ENCODE results near the gene ADGRB3. TPM values are rescaled to one million over a fixed set of nuclear protein-coding genes. Genes with fewer than 3 reads are reported as not detected.

The ADGRB3 gene
- total RNA-seq, 1 donor from 2014 or later = 2.4 TPM

DNA sequence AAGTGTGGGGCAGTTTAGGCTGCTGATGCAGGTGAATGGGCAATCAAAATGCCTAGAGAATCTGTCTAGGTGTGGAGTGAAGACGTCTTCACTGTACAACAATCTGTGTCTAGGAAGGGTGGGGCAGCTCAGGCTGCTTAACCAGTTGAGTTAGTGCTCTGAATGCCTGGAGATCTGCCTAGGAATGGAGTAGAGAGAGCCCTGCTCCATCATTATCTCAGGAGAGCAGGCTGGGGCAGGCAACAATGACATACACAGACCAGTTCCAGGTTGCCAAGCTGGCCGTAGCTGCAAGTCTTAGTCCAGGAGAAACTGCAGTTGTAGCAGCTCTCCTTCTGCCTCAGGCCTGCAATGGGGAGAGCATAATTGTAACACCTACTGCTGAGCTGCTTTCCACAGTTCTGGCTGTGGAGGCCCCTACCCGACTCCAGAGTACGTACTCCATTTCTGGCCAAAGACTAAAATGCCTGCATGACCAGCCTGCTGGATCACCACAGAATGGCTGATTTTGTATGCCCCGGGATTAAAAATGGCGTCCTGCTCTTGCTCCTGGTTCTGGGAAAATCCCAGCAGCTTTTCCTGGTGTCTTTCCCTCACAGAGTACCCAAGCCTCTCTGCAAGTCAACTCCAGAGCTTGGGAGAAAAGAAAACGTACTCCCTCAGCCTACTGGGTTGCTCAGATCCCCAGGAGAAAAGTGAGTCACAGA, 545.4 kb downstream of the ADGRB3 start:
- no peak for DNase-seq (ENCODE audit: low spot score)
- H3K4me3 Mint-ChIP-seq (ENCODE audit: unreplicated experiment) = no peak overlapping the region
- TF ChIP-seq, protein P1, sequence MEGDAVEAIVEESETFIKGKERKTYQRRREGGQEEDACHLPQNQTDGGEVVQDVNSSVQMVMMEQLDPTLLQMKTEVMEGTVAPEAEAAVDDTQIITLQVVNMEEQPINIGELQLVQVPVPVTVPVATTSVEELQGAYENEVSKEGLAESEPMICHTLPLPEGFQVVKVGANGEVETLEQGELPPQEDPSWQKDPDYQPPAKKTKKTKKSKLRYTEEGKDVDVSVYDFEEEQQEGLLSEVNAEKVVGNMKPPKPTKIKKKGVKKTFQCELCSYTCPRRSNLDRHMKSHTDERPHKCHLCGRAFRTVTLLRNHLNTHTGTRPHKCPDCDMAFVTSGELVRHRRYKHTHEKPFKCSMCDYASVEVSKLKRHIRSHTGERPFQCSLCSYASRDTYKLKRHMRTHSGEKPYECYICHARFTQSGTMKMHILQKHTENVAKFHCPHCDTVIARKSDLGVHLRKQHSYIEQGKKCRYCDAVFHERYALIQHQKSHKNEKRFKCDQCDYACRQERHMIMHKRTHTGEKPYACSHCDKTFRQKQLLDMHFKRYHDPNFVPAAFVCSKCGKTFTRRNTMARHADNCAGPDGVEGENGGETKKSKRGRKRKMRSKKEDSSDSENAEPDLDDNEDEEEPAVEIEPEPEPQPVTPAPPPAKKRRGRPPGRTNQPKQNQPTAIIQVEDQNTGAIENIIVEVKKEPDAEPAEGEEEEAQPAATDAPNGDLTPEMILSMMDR (IDR thresholded peaks at IDR 0.05; ENCODE audit: unreplicated experiment) = no peak
- H3K9me3 Mint-ChIP-seq (ENCODE audit: unreplicated experiment) = no peaks in the 10 kb centered on the region
- no peaks in the 10 kb centered on the region for H3K36me3 Mint-ChIP-seq (ENCODE audit: low read depth, unreplicated experiment)
- H3K27me3 Mint-ChIP-seq (ENCODE audit: unreplicated experiment) = peaks cover 1% of the 10 kb centered on the region
- no peak overlapping the region for H3K27ac Mint-ChIP-seq (ENCODE audit: unreplicated experiment)
- no peaks in the 10 kb centered on the region for H3K4me1 Mint-ChIP-seq (ENCODE audit: unreplicated experiment)

DNA sequence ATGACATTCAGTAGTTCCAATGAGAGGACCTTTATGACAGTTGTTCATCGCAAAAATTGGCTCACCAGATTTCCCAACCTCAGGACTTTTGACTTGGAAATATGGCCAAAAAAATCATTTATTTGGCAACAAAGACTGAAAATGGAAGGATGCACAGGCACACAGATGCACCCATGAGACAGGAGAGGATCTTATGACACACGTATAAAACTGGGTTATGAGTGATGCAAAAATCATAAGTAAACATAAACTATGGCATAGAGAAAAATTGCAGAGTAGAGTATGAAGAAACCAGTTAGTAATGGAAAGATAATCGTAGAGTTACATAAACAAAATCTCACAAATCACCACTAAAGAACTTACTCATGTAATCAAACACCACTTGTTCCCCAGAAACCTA, 546.9 kb downstream of the ADGRB3 start:
- TF ChIP-seq, protein P1 (IDR thresholded peaks at IDR 0.05; ENCODE audit: unreplicated experiment) = no peak
- H3K27ac Mint-ChIP-seq (ENCODE audit: unreplicated experiment) = no peak overlapping the region
- no peaks in the 10 kb centered on the region for H3K36me3 Mint-ChIP-seq (ENCODE audit: low read depth, unreplicated experiment)
- H3K27me3 Mint-ChIP-seq (ENCODE audit: unreplicated experiment) = peaks cover 1% of the 10 kb centered on the region
- DNase-seq (ENCODE audit: low spot score) = no peak
- H3K4me3 Mint-ChIP-seq (ENCODE audit: unreplicated experiment) = no peak overlapping the region
- H3K4me1 Mint-ChIP-seq (ENCODE audit: unreplicated experiment) = no peaks in the 10 kb centered on the region
- H3K9me3 Mint-ChIP-seq (ENCODE audit: unreplicated experiment) = no peaks in the 10 kb centered on the region

DNA sequence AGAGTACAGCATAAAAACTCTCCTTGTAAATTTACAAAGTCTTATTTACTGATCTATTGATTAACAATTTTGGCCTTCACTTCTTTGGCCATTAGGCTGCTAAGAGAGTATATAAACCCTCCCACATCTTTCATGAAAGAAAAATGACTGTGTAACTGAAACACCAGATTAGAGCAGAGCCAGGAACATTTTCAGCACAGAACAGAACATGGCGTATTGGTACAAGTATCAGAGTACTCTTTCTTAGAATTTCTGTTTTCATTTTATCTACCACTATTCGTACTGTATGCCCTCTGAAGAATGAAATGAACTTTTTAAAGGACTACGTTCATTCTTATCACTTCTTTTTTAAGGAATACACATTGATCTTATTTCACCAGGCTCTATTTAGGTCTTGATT, 550.2 kb downstream of the ADGRB3 start:
- H3K36me3 Mint-ChIP-seq (ENCODE audit: low read depth, unreplicated experiment) = no peaks in the 10 kb centered on the region
- no peaks in the 10 kb centered on the region for H3K27me3 Mint-ChIP-seq (ENCODE audit: unreplicated experiment)
- H3K4me1 Mint-ChIP-seq (ENCODE audit: unreplicated experiment) = no peaks in the 10 kb centered on the region
- H3K27ac Mint-ChIP-seq (ENCODE audit: unreplicated experiment) = no peak overlapping the region
- TF ChIP-seq, protein P1 (IDR thresholded peaks at IDR 0.05; ENCODE audit: unreplicated experiment) = no peak
- no peaks in the 10 kb centered on the region for H3K9me3 Mint-ChIP-seq (ENCODE audit: unreplicated experiment)
- no peak overlapping the region for H3K4me3 Mint-ChIP-seq (ENCODE audit: unreplicated experiment)
- no peak for DNase-seq (ENCODE audit: low spot score)

DNA sequence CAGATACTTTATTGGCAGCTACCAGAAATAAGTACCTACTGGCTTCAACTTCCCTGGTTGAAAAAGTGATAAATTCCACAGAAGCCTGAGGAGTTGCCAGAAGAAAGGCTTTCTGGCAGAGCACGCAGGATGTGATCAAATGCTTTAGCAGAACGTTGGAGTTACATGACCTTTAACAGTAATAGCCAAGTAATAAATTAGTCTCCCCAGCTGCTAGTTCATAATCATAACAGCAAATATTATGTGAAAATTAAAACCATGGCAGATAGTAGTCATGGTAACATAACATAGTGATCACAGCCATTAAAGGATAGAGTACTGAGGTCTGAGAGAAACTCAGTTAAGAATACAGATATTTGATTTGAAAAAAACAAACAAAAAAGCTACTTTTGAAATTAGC, 567.7 kb downstream of the ADGRB3 start:
- no peaks in the 10 kb centered on the region for H3K4me1 Mint-ChIP-seq (ENCODE audit: unreplicated experiment)
- H3K27me3 Mint-ChIP-seq (ENCODE audit: unreplicated experiment) = peaks cover 3% of the 10 kb centered on the region
- TF ChIP-seq, protein P1 (IDR thresholded peaks at IDR 0.05; ENCODE audit: unreplicated experiment) = no peak
- H3K27ac Mint-ChIP-seq (ENCODE audit: unreplicated experiment) = no peak overlapping the region
- no peaks in the 10 kb centered on the region for H3K9me3 Mint-ChIP-seq (ENCODE audit: unreplicated experiment)
- H3K4me3 Mint-ChIP-seq (ENCODE audit: unreplicated experiment) = no peak overlapping the region
- no peak for DNase-seq (ENCODE audit: low spot score)
- H3K36me3 Mint-ChIP-seq (ENCODE audit: low read depth, unreplicated experiment) = no peaks in the 10 kb centered on the region

DNA sequence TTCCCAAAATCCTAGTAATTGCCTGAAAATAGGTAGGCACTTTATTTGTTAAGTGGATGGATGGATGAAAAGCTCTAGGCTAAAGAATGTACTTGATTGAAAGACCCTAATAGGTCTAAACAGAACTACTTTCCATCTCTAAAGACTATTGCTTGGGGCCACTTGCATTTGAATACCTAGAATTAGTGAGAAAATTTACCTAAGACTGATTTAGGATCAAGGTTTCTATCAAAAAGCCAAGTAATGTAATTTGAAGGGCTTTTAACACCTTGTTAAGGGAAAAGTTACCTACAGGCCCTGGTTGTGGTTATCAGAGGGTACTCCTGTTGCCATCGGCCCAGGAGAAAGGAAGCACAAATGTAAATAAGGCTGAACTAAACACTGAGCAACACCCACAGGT, 581.0 kb downstream of the ADGRB3 start:
- no peak for DNase-seq (ENCODE audit: low spot score)
- Mint-ChIP-seq H3K27ac (ENCODE audit: unreplicated experiment) (no peak overlapping the region), H3K36me3 (ENCODE audit: low read depth, unreplicated experiment) (no peaks in the 10 kb centered on the region), H3K4me3 (ENCODE audit: unreplicated experiment) (no peak overlapping the region), H3K9me3 (ENCODE audit: unreplicated experiment) (no peaks in the 10 kb centered on the region), H3K4me1 (ENCODE audit: unreplicated experiment) (no peaks in the 10 kb centered on the region), H3K27me3 (ENCODE audit: unreplicated experiment) (no peaks in the 10 kb centered on the region)
- TF ChIP-seq, protein P1 (IDR thresholded peaks at IDR 0.05; ENCODE audit: unreplicated experiment) = no peak
